ENCODE results near the gene ARID5B.

ARID5B gene

GRCh38 chr10:62109587-62110293, 208.2 kb downstream of the ARID5B start:
- DNase-seq, result no peak

GRCh38 chr10:62112300-62112699, 210.8 kb downstream of the ARID5B start:
- DNase-seq, result no peak

- DNase-seq, result no peak
Observed at GRCh38 chr10:62112963-62113362, 211.5 kb downstream of the ARID5B start.

- DNase-seq, result no peak
Observed at GRCh38 chr10:62113680-62114079, 212.2 kb downstream of the ARID5B start.

- DNase-seq, result no peak
Observed at GRCh38 chr10:62115321-62115720, 213.8 kb downstream of the ARID5B start.

GRCh38 chr10:62115842-62116241, 214.3 kb downstream of the ARID5B start:
- no peak for DNase-seq

- no peak for DNase-seq
Observed at GRCh38 chr10:62116896-62117295, 215.4 kb downstream of the ARID5B start.

- no peak for DNase-seq
Observed at GRCh38 chr10:62121187-62121530, 219.7 kb downstream of the ARID5B start.

- DNase-seq, result no peak
Observed at GRCh38 chr10:62127975-62128374, 226.5 kb downstream of the ARID5B start.

GRCh38 chr10:62130948-62131347, 229.4 kb downstream of the ARID5B start:
- peak; percentile 80 for DNase-seq

- no peak for DNase-seq
Observed at GRCh38 chr10:62131724-62132123, 230.2 kb downstream of the ARID5B start.

GRCh38 chr10:62133618-62134017, 232.1 kb downstream of the ARID5B start:
- no peak for DNase-seq

- DNase-seq, result no peak
Observed at GRCh38 chr10:62136931-62137330, 235.4 kb downstream of the ARID5B start.

Data from fibroblast of skin of scalp (primary cell).